SK-N-SH treated with all-trans-retinoic acid at 6 μM for 48 hours (cell line): ENCODE results near the gene MRPL36.
"Not testable (repeated sequence)": the region's sequence is repeated elsewhere in the genome, so short reads cannot be mapped to it uniquely, and the experiment has no call there.

ENCODE experiments used
- ATAC-seq: fragments of 200-7000 bp; cut with Tn5 transposase; 3 replicates; pipeline ENCODE4 v1.9.1; 2020; ENCODE audit warnings: mild to moderate bottlenecking, moderate library complexity
- ARNTL ChIP-seq: fragments of 450-650 bp; formaldehyde crosslinking; IDR thresholded peaks from 2 replicates; pipeline ENCODE4 v1.5.0; 2020; ENCODE audit warnings: low read depth, mild to moderate bottlenecking, moderate library complexity, borderline replicate concordance
- BACH2 ChIP-seq: fragments of 250-450 bp; sonication (Bioruptor Pico); IDR thresholded peaks from 2 replicates; pipeline ENCODE4 v1.9.0; 2021; ENCODE audit warnings: mild to moderate bottlenecking, borderline replicate concordance
- CREB5 ChIP-seq: fragments of 250-450 bp; sonication (Bioruptor Pico); IDR thresholded peaks from 2 replicates; pipeline ENCODE4 v1.5.1; 2020; ENCODE audit warnings: low read depth, mild to moderate bottlenecking, moderate library complexity
- CSDC2 ChIP-seq: fragments of 250-450 bp; sonication (Bioruptor Pico); IDR thresholded peaks from 2 replicates; pipeline ENCODE4 v1.5.0; 2020; ENCODE audit warnings: mild to moderate bottlenecking, moderate library complexity
- ESRRG ChIP-seq: fragments of 250-450 bp; sonication (Bioruptor Pico); IDR thresholded peaks from 2 replicates; pipeline ENCODE4 v1.6.1; 2021; ENCODE audit warnings: mild to moderate bottlenecking
- GLIS3 ChIP-seq: fragments of 250-450 bp; sonication (Bioruptor Pico); IDR thresholded peaks from 2 replicates; pipeline ENCODE4 v1.5.0; 2020; ENCODE audit warnings: mild to moderate bottlenecking, moderate library complexity
- ISL1 ChIP-seq: fragments of 250-450 bp; sonication (Bioruptor Pico); IDR thresholded peaks from 2 replicates; pipeline ENCODE4 v2.1.2; 2022; ENCODE audit warnings: mild to moderate bottlenecking, moderate library complexity
- OSR1 ChIP-seq: fragments of 250-450 bp; sonication (Bioruptor Pico); IDR thresholded peaks from 2 replicates; pipeline ENCODE4 v1.8.0; 2022; ENCODE audit warnings: moderate library complexity, mild to moderate bottlenecking, inconsistent platforms
- PPARA ChIP-seq: fragments of 250-450 bp; sonication (Bioruptor Pico); IDR thresholded peaks from 2 replicates; pipeline ENCODE4 v1.5.0; 2020; ENCODE audit warnings: mild to moderate bottlenecking, borderline replicate concordance
- RARB ChIP-seq: fragments of 250-450 bp; sonication (Bioruptor Pico); IDR thresholded peaks from 2 replicates; pipeline ENCODE4 v1.8.0; 2021; ENCODE audit warnings: mild to moderate bottlenecking, moderate library complexity
- SNAI2 ChIP-seq: fragments of 250-450 bp; sonication (Bioruptor Pico); IDR thresholded peaks from 2 replicates; pipeline ENCODE4 v1.5.0; 2020; ENCODE audit warnings: mild to moderate bottlenecking, moderate library complexity
- TCF4 ChIP-seq: fragments of 250-450 bp; sonication (Bioruptor Pico); IDR thresholded peaks from 2 replicates; pipeline ENCODE4 v1.8.0; 2021; ENCODE audit warnings: mild to moderate bottlenecking, moderate library complexity, borderline replicate concordance
- TOX ChIP-seq: fragments of 250-450 bp; sonication (Bioruptor Pico); IDR thresholded peaks from 2 replicates; pipeline ENCODE4 v1.8.0; 2021; ENCODE audit warnings: mild to moderate bottlenecking, moderate library complexity, borderline replicate concordance
- ZFP3 ChIP-seq: fragments of 250-450 bp; sonication (Bioruptor Pico); IDR thresholded peaks from 2 replicates; pipeline ENCODE4 v1.5.0; 2020; ENCODE audit warnings: mild to moderate bottlenecking, moderate library complexity
- ZFP30 ChIP-seq: fragments of 450-650 bp; formaldehyde crosslinking; IDR thresholded peaks from 2 replicates; pipeline ENCODE4 v1.5.0; 2022; ENCODE audit warnings: mild to moderate bottlenecking, moderate library complexity
- ZNF565 ChIP-seq: fragments of 450-650 bp; formaldehyde crosslinking; conservative IDR thresholded peaks from 2 replicates; pipeline ENCODE4 v1.5.0; 2020; ENCODE audit warnings: low read depth, mild to moderate bottlenecking, moderate library complexity
- ZNF70 ChIP-seq: fragments of 450-650 bp; formaldehyde crosslinking; IDR thresholded peaks from 2 replicates; pipeline ENCODE4 v1.5.0; 2020; ENCODE audit warnings: mild to moderate bottlenecking, moderate library complexity
- ZNF8 ChIP-seq: fragments of 450-650 bp; formaldehyde crosslinking; IDR thresholded peaks from 2 replicates; pipeline ENCODE4 v1.5.0; 2020; ENCODE audit warnings: mild to moderate bottlenecking, moderate library complexity
- TF ChIP-seq, protein P1 (sequence below): fragments of 250-450 bp; sonication (Bioruptor Pico); IDR thresholded peaks from 2 replicates; pipeline ENCODE4 v1.8.0; 2021; ENCODE audit warnings: low read depth, mild to moderate bottlenecking, moderate library complexity, borderline replicate concordance
- TF ChIP-seq, protein P2 (sequence below): fragments of 250-450 bp; sonication (Bioruptor Pico); IDR thresholded peaks from 2 replicates; pipeline ENCODE4 v1.8.0; 2020; ENCODE audit warnings: mild to moderate bottlenecking, moderate library complexity, borderline replicate concordance

MRPL36 gene

GRCh38 chr5:1801967-1802295 lies 2.3 kb upstream of the MRPL36 start (continued):
- no peak for TF ChIP-seq CREB5 (CRISPR knock-in tag)
- no peak for TF ChIP-seq ESRRG (CRISPR knock-in tag)
- no peak for TF ChIP-seq CSDC2 (CRISPR knock-in tag)
- no peak for TF ChIP-seq ARNTL (CRISPR knock-in tag)
- no peak for TF ChIP-seq OSR1 (CRISPR knock-in tag)
- no peak for TF ChIP-seq ZFP30 (CRISPR knock-in tag)
- no peak for TF ChIP-seq ZNF8 (CRISPR knock-in tag)
- no peak for TF ChIP-seq ZNF565 (CRISPR knock-in tag)
- TF ChIP-seq TOX (CRISPR knock-in tag) = no peak
- no peak for TF ChIP-seq GLIS3 (CRISPR knock-in tag)

- ATAC-seq = peak; percentile 66
- 0 out of 2 replicates have a peak, but pooled peaks have one; percentile 24 for TF ChIP-seq ZFP3 (CRISPR knock-in tag)
- TF ChIP-seq TOX (CRISPR knock-in tag) = no peak
- TF ChIP-seq, all 23 proteins: peak for 1
Measured at GRCh38 chr5:1801222-1801966, 1.8 kb upstream of the MRPL36 start, which contains the start of gene NDUFS6. NDUFS6 (plus strand) TSS chr5:1801407; CDS start chr5:1801418, 11 bp downstream.

DNA sequence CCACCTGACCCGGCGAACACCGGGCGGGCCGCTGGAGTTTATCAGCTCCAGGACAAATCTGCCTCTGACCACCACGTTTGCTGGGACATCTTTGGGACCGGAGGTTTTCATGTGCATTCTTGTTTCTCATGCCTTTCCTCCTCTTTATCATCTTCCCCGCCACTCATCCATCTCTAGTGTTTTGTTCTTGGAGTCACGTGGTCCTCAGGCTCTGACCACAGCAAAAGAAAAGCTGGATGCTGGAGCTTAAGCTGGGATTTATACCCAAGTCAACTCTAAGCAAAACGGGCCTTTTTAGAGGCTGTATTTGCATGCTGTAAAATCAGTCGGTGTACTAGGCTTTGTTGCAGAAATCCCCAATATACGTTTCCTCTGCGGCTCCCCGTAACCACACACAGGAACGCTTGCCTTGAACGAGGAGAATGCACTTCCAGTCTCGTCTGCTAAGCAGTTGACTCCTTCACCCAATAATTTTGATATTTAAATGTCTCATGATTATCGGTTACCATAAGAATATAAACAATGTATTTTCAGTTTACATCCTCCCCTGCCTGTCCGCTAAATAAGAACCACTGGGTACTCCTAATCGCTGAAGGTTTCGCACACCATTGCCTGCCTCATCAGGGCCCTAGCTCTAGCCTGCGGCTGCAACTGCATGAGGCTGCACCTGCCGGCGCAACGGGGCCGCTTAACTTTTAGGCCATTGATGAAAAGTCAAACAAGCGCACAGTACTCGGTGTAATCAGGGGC lies 1.0 kb upstream of the MRPL36 start:
- peak; percentile 57 for ATAC-seq
- no peak for TF ChIP-seq ISL1 (CRISPR knock-in tag)
- no peak for TF ChIP-seq RARB (CRISPR knock-in tag)
- TF ChIP-seq ZNF8 (CRISPR knock-in tag) = no peak
- TF ChIP-seq TCF4 (CRISPR knock-in tag) = no peak
- TF ChIP-seq ARNTL (CRISPR knock-in tag) = no peak
- TF ChIP-seq TOX (CRISPR knock-in tag) = no peak
- TF ChIP-seq ZNF70 (CRISPR knock-in tag) = no peak
- TF ChIP-seq CREB5 (CRISPR knock-in tag) = no peak
- TF ChIP-seq PPARA (CRISPR knock-in tag) = no peak
- no peak for TF ChIP-seq OSR1 (CRISPR knock-in tag)
- no peak for TF ChIP-seq ZNF565 (CRISPR knock-in tag)
- TF ChIP-seq, protein P1, sequence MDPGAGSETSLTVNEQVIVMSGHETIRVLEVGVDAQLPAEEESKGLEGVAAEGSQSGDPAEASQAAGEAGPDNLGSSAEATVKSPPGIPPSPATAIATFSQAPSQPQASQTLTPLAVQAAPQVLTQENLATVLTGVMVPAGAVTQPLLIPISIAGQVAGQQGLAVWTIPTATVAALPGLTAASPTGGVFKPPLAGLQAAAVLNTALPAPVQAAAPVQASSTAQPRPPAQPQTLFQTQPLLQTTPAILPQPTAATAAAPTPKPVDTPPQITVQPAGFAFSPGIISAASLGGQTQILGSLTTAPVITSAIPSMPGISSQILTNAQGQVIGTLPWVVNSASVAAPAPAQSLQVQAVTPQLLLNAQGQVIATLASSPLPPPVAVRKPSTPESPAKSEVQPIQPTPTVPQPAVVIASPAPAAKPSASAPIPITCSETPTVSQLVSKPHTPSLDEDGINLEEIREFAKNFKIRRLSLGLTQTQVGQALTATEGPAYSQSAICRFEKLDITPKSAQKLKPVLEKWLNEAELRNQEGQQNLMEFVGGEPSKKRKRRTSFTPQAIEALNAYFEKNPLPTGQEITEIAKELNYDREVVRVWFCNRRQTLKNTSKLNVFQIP = no peak
- TF ChIP-seq, all 23 proteins: peak for 0

DNA sequence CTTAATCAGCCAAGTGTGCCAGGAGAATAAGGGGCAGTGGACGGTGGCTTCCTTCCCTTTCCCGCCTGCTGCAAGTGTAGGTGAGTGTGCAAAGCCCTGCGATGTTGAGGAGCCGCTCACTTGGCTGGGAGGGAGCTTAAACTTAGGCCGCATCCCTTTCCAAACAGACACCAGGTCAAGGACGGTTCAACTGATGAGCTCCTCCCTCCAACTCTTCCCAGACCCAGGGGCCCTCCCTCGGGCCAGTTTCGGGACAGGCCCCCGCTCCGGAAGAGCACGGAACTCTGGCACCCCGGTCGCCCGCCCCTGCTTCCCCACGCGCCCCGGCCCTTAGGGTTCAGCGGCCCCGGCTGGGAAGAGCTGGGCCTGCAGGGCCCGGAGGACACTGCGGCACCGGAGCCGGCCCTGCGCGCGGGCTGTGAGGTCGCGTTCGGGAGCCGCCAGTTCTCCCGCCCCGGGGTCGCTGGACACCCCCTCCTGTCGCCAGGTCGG lies 481 bp downstream of the MRPL36 start:
- TF ChIP-seq, protein P1 = no peak
- TF ChIP-seq TCF4 (CRISPR knock-in tag) (no peak), CREB5 (CRISPR knock-in tag) (no peak), ZNF70 (CRISPR knock-in tag) (no peak), CSDC2 (CRISPR knock-in tag) (no peak), SNAI2 (CRISPR knock-in tag) (no peak), ZFP3 (CRISPR knock-in tag) (no peak), BACH2 (no peak), TOX (CRISPR knock-in tag) (no peak), ZNF565 (CRISPR knock-in tag) (no peak), RARB (CRISPR knock-in tag) (no peak), ZNF8 (CRISPR knock-in tag) (no peak), ARNTL (CRISPR knock-in tag) (no peak)
- TF ChIP-seq, protein P2, sequence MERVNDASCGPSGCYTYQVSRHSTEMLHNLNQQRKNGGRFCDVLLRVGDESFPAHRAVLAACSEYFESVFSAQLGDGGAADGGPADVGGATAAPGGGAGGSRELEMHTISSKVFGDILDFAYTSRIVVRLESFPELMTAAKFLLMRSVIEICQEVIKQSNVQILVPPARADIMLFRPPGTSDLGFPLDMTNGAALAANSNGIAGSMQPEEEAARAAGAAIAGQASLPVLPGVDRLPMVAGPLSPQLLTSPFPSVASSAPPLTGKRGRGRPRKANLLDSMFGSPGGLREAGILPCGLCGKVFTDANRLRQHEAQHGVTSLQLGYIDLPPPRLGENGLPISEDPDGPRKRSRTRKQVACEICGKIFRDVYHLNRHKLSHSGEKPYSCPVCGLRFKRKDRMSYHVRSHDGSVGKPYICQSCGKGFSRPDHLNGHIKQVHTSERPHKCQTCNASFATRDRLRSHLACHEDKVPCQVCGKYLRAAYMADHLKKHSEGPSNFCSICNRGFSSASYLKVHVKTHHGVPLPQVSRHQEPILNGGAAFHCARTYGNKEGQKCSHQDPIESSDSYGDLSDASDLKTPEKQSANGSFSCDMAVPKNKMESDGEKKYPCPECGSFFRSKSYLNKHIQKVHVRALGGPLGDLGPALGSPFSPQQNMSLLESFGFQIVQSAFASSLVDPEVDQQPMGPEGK (CRISPR knock-in tag) = no peak
- peak; percentile 55 for ATAC-seq

DNA sequence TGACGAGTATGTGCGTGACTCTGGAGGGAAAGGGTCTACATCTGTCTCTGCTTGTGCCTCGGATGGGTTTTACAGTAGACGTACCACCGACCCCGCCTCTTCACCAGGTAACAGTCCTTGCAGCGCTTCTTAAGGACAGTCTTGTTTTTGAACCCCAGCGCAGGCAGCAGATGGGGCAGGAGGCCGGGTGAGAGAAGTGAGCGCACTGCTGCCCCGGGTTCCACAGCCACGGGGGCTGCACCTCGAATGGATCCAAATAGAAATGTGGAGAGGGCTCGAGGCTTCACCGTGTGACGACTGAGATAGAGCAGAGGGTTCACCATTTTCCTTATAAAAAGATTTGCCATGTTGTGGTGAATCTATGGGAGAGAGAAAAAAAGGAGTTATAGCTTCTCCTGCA lies 1.0 kb downstream of the MRPL36 start:
- ATAC-seq = not testable (repeated sequence)
